Measurements from ENCODE around the gene DST. TPM values are rescaled to one million over a fixed set of nuclear protein-coding genes. Genes with fewer than 3 reads are reported as not detected.

DST gene
- total and polyA plus RNA-seq, 2 of the 8 experiments (the other 6 are each of a cell fraction or from before 2014, with no cell fraction given): 49.4 to 116 TPM

GRCh38 chr6:56497691-56498090 is 145.0 kb downstream of the DST start (continued):
- TF ChIP-seq SIX5 (IDR thresholded peaks at IDR 0.05; ENCODE audit: low read depth, low read length) (no peak), HDAC6 (IDR thresholded peaks at IDR 0.05; ENCODE audit: low read depth, low read length) (no peak), MAFK (IDR thresholded peaks at IDR 0.05; ENCODE audit: low read depth, low read length) (no peak), MAX (IDR thresholded peaks at IDR 0.05) (no peak), CHD7 (IDR thresholded peaks at IDR 0.05; ENCODE audit: insufficient replicate concordance, low read length) (no peak)
